Measurements from ENCODE around the gene MBD3.

- TF ChIP-seq CTCF (IDR thresholded peaks at IDR 0.05; ENCODE audit: low read depth, low read length) (no peak), MAX (IDR thresholded peaks at IDR 0.05; ENCODE audit: low read depth, low read length) (no peak), POLR2A (IDR thresholded peaks at IDR 0.05; ENCODE audit: extremely low read depth, insufficient read length) (no peak)
Measured at GRCh38 chr19:1528596-1529429, 63.9 kb downstream of the MBD3 start.

All from NB4 (cell line).